ENCODE data around the gene LRP5.
"Not testable (repeated sequence)": the region's sequence is repeated elsewhere in the genome, so short reads cannot be mapped to it uniquely, and the experiment has no call there.

The LRP5 gene

DNA sequence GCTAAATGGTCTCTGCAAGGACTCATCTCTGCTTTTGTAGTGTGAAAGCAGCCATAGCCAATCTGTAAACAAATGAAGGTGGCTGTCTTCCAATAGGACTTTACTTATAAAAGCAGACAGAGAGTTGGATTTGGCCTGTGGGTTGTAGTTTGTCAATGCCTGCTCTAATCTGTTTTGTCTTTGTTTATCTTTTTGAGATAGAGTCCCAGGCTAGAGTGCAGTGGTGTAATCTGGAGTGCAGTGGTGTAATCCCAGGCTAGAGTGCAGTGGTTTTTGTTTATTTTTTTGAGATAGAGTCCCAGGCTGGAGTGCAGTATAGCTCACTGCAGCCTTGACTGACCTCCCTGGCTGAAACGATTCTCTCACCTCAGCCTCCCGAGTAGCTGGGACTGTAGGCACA, 156.7 kb downstream of the LRP5 start:
- peak overlapping the region; percentile 51 for H3K27ac ChIP-seq
- TF ChIP-seq CTCF (conservative IDR thresholded peaks at IDR 0.05): no peak

DNA sequence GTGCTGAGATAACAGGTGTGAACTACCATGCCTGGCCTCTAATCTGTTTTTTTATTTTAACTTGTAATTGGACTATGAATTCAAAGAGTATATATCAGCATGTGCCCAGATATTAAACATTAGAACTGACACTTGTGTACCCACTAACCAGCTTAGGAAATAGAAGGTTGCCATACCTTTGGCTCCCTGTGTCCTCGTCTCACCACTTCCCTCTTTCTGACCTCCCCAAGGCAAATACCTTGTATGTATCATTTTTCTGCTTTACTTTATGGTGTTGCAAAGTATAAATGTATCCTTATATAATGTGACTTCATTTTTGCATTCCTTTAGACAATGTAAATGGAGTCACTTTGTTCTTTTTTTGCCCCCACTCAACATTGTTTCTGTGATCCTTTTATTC, 157.3 kb downstream of the LRP5 start:
- peak overlapping the region; percentile 51 for H3K27ac ChIP-seq
- no peak for TF ChIP-seq CTCF (conservative IDR thresholded peaks at IDR 0.05)

DNA sequence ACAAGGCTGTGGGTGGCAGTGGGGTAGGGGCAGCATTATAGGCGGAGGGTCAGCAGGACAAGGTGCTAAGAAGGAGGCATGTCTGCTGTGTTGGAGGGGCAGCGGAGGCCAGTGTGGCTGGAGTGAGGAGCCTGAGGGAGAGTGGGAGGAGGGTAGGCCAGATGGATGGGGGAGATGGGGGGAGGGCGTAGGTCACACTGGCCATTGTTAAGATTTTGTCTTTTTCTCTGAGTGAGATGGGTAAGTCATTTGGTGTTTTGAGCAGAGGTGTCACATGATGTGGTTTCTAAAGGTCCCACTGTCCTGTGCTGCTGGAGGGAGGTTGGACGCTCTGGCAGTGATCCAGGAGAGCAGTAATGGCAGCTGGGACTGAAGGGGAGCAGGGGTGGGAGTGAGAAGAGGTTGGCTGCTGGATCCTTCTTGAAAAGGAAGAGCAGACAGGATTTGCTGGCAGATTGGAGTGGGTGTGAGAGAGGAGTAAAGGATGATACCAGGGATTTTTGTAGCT, 158.0 kb downstream of the LRP5 start:
- no peak for TF ChIP-seq CTCF (conservative IDR thresholded peaks at IDR 0.05)
- peak overlapping the region; percentile 51 for H3K27ac ChIP-seq

GRCh38 chr11:68471360-68472340, 159.3 kb downstream of the LRP5 start:
- H3K27ac ChIP-seq: no peak overlapping the region
- no peak for TF ChIP-seq CTCF (conservative IDR thresholded peaks at IDR 0.05)

DNA sequence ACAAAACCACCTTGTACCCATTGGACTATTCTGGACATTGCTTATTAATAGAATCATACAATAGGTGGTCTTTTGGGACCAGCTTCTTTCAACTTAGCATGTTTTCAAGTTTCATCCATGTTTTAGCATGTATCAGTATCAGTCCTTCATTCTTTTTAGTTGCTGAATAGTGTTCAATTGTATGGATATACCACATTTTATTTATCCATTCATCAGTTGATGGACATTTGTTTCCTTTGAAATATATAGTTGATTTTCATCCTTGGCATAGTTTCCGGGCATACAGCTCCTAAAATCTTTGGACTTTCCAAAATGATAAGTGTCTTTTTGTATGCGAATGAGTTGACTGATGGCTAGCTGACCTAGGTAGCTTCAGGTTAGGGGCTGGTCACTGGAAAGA, 160.4 kb downstream of the LRP5 start:
- no peak for TF ChIP-seq CTCF (conservative IDR thresholded peaks at IDR 0.05)
- no peak overlapping the region for H3K27ac ChIP-seq

- H3K27ac ChIP-seq: no peak overlapping the region
- no peak for TF ChIP-seq CTCF (conservative IDR thresholded peaks at IDR 0.05)
Measured at GRCh38 chr11:68473693-68474092, 161.3 kb downstream of the LRP5 start.

GRCh38 chr11:68475626-68476025, 163.2 kb downstream of the LRP5 start:
- not testable (repeated sequence) for H3K27ac ChIP-seq

- TF ChIP-seq CTCF (conservative IDR thresholded peaks at IDR 0.05): no peak
- H3K27ac ChIP-seq: no peak overlapping the region
Measured at GRCh38 chr11:68479390-68479789, 167.0 kb downstream of the LRP5 start.

All from VCaP (cell line).